ENCODE results near the gene ATP5PD.
A peak's percentile ranks its signal among the peaks of the same experiment; 100 is the strongest.
"Not testable (repeated sequence)": the region's sequence is repeated elsewhere in the genome, so short reads cannot be mapped to it uniquely, and the experiment has no call there.

ATP5PD gene

DNA sequence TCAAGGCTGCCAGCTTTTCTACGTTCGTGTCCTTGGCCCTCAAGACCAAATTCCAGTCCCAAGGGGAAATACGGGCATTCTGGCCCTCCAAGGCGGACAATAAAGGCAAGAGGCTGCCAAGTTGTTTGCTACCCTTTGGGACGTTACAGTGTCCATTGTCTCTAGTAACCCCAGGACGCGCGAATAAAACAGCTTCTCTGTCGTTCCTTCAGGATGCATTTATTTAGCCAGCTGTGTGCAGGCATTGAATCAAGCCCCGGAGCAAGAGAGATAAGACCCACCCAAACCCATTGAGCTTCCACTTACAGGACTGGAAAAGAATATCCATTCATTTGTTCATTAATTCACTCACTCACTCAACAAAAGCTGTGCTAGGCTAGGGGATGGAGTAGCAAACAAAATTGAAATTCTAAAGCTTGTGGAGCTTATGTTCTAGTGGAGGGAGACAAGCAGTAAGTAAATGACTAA is 33.6 kb downstream of the ATP5PD start:
- no peak for DNase-seq

DNA sequence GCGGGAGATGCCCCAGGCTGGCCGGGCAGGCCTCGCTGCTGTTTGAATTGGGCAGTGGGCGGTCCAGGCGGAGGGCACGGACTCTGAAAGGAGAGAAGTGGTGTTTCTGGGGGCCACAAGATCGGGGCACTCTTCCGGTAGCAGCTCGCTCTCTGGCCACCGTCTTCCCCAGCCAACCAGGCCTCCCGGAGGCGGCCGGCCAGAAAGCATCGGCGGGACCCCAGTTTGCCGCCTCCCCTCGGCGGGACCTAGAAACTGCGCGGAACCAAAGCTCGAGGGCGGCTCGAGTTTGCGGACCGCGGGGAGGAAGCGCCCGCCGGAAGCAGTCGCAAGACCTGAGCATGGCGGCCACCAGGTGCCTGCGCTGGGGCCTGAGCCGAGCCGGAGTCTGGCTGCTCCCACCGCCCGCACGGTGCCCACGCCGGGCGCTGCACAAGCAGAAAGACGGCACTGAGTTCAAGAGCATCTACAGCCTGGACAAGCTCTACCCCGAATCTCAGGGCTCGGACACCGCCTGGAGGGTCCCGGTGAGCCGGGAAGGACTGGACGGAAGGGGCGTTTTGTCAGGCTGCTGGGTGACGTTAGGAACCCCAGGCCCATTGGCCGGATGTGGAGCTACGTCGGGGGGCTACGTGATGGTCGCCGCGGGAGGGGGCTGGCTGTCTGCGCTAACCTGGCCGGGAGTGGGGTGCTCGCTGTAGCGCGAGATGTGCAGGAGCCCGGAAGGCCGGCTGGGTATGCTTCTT is 34.2 kb downstream of the ATP5PD start, which contains the start of gene MRPL58:
Gene MRPL58 (plus strand): TSS at position 325 of the 746 bp plus-strand sequence. CDS start 17 bp downstream, at position 342.
- peak; percentile 89 for DNase-seq

DNA sequence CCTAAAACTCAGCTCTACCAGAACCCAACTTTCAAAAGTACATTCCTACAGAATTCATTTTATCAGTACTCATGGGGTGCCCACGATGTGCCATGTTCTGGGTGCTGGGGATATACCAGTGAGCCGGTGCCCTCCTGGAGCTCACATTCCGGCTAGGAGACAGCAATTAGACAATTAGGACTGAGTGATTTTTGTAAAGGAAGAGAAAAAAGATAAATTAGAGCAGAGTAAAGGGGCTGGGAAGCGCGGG is 34.7 kb downstream of the ATP5PD start:
- DNase-seq, result no peak

DNA sequence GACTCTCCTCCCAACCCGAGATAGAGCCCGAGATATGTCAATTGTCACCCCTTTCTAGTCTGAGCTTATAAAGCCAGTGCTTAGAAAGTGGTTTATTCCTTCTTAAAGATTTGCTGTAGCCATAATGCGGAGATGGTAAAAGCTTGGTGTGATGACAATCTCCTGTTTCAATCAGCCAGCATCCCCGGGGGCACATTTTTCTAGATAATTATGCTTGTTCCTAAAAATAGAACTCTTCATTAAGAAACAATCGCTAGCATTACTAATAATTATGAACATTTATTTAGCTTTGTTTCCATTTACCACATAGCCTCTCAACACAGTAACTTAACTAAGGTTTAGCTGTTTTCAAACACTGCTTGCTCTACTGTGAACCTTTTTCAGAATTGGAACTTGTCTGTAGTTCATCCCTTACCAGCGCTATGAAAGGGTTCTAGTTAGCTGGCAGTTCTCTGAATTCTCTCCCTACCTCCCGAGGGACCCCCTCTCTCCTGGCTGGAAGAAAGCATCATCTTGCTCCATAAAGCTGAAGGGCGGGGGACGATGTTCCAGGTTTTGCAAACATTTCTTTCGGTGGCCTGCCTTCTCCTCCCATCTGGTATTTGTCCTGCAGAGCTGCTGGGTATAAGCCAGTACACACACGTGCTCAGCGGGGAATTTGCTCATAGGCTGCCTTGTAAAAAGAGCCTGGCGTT is 35.2 kb downstream of the ATP5PD start:
- DNase-seq, result no peak

DNA sequence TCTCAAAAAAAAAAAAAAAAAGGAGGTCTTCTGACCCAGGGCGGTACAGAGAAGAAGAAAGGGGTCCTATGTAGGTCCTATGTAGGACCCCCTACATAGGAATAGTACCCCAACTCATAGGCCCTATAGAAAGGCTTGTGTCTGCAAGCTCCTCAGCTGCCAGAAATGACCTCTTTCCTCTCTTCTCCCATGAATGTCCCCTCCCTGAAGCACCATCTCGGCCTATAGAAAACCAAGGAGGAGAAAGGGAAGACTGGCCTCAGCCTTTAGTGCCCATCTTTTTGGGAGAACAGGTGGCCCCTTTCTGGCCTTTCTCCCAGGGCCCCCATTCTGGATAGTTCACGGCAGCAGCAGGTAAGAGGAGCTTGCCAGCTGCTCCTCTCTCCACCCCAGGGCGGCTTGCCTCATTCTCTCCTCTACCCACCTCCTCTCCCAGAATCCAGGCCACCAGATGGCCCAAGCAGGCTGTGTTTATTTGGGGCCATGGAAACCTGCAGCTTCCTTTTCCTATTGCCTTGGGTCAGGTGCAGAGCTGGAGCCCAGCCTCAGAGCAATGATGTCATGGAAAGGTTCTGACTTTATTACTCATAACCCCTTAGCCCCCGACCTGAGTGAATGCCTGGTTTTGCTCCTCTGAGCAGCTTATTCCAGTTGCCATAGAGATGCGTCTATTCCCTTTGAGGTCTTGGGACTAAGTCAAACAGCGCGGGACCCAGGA is 35.9 kb downstream of the ATP5PD start:
- peak; percentile 16 for DNase-seq

DNA sequence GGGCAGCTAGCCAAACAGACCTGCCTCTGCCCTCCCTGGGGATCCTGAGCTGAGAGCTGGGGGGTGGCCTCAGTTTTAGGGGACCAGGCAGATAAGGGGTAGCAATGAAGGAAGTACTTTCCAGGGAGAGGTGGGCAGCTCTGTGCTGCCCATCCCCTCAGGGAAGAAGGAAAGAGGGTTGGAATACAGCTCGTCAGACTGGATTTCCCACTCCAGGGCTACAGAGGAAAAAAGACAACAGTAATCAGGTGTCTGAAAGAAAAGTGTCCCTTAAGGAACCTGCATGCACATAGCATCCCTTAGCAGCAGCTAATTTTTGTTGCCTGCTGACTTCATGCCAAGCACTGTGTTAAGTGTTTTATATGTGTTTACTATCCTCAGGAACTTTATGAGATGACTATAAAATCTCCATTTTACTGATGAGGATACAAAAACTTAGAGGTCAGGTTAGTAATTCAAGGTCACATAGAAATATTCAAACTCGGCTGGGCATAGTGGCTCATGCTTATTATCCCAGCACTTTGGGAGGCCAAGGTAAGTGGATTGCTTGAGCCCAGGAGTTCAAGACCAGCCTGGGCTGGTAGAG is 37.5 kb downstream of the ATP5PD start:
- DNase-seq, result no peak

DNA sequence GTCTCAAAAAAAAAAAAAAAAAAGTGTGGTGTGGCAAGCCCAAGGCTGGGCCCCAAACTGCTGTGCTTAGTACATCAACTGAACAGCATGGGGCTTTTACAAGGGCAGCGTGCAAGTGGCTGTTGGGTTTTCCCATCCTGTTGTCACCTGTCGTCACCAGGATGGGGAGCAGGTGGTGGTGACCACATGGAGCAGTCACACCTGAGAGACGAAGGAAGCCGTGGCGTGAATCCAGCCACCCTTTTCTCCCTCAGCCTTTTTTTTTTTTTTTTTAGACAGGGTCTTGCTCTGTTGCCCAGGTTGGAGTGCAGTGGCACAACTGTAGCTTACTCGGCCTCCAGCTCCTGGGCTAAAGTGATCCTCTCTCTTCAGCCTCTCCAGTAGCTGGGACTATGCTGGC is 38.4 kb downstream of the ATP5PD start:
- peak; percentile 15 for DNase-seq

DNA sequence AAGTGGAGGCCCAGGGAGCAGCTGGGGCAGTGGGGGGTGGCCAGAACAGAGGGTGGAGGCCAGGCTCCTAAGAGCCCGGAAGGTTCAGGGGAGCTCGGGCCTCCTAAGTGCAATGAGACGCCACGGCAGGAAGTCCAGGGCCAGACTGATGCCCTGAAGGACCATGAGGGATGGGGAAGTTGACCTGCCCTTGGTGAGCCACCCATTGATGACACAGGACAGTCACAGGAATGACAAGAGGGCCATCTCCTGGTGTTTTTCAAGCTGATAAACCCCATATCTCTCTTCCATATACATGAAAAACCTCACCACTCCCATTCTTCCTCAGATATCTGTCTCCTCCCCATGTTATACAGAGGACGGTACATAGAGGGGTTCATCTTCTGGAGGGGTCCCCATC is 40.1 kb downstream of the ATP5PD start:
- DNase-seq, result no peak

DNA sequence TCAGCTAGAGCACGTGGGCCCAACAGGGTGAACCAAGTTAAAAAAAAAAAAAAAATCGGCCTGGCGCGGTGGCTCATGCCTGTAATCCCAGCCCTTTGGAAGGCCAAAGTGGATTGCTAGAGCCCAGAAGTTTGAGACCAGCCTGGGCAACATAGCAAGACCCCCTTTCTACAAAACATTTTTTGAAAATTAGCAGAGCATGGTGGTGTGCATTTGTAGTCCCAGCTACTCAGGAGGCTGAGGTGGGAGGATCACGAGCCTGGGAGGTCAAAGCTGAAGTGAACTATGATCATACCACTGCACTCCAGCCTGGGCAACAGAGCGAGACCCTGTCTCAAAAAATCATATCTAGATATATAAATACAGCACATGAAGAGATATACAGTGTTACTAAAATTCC is 40.7 kb downstream of the ATP5PD start:
- not testable (repeated sequence) for DNase-seq

DNA sequence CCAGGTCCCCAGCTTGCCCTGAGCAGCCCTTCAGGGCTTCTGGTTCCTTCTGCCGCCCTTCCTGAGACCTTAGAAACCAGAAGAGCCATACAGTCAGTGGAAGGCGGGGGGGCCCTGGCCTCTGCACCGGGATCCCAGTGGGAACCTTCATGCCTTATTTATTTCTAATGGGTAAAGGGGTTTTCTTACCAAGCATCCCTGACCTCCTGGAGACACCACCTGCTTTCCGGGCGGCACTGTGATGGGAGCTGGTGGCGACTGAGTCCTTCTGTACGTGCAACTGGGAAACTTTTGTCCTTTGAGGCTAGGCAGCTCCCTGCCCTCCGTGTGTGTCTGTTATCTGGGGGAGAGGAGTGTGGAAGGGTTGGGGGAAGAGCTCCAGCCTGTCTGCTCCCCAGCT is 41.5 kb downstream of the ATP5PD start:
- DNase-seq, result no peak

DNA sequence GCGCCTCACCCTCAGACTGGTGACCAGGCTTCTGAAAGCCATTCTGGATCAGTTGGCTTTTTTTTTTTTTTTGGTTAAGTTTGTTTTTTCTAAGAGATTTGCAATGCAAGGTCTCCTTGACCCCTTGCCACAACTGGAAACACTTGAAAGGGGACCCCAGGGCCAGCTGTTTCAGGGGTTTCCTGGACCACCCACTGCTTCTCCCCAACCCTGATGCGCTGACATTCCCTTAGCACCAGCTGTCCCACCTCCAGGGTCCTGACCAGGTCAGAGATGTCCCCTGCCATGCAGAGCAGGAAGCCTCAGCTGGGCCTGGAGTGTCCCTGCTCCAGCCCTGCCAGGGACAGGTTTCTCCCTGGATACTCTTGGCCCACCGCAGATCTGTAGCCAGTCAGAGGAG is 42.4 kb downstream of the ATP5PD start:
- no peak for DNase-seq

DNA sequence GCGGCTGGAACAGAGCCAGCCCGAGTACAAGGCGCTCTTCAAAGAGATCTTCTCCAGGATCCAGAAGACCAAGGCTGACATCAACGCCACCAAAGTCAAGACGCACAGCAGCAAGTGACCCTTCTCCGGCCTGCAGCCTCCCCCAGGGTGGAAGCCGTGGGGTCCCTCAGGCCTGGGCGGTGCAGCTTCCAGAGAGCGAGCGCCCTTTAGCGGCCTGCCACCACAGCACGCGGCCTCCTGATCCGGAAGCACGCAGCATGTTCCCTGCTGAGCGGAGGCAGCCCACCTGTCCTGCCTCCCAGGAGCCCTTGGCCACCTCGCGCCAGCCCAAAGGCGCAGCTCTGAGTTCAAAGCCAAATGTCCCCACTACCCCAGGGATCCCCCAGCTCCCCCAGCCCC is 42.8 kb downstream of the ATP5PD start:
- DNase-seq, result no peak

DNA sequence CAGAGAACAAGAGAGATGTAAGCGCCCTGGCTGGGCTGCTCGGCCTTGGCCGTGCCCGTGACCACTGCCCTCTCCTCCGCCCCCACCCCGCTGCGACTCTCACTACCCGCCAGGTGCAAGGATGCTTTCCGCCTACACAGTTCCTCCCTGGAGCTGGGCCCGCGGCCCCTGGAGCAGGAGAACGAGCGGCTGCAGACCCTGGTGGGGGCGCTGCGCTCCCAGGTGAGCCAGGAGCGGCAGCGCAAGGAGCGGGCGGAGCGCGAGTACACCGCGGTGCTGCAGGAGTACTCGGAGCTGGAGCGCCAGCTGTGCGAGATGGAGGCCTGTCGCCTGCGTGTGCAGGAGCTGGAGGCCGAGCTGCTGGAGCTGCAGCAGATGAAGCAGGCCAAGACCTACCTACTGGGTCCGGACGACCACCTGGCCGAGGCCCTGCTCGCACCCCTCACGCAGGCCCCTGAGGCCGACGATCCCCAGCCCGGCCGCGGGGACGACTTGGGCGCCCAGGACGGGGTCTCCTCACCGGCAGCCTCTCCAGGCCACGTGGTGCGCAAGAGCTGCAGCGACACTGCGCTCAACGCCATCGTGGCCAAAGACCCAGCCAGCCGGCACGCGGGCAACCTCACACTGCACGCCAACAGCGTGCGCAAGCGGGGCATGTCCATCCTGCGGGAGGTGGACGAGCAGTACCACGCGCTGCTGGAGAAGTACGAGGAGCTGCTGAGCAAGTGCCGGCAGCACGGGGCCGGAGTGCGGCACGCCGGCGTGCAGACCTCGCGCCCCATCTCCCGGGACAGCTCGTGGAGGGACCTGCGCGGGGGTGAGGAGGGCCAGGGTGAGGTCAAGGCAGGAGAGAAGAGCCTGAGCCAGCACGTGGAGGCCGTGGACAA is 43.5 kb downstream of the ATP5PD start:
- DNase-seq, result no peak

DNA sequence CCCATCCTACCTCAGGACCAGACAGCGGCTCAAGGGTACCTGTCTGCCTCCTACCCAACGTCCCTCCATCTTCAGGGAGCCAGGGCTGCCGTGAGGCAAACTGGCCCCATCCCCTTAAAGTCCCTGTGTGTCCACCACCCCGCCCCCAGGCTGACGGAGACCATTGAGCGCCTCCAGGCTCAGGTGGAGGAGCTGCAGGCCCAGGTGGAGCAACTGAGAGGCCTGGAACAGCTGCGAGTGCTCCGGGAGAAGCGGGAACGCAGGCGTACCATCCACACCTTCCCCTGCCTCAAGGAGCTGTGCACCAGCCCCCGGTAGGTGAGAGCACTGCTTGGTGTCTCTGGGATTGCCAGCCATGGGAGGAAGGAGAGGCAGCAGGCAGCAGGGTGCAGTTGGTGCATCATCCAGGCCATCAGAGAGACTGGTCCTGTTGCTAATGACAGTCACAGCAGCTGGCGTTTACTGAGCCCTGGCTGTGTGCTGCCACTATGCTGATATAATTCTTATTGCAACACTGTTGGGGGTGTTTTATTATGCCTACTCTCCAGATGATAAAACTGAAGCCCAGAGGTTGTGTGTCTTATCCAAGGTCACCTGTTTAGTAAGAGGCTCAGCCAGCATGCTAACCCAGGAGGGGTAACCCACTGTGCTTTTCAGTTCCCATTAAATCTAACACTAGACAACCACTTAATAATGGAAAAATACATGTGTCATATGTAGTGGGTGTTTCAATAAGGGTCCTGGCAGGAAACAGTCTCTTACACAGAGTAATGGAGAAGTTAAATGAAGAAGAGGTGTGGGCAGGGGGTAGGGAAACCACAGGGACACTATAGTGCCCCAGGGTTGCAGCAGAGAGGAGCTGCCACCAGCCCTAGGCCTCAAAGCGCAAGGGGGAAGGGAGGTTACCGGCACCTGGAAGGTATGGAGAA is 44.6 kb downstream of the ATP5PD start:
- no peak for DNase-seq

DNA sequence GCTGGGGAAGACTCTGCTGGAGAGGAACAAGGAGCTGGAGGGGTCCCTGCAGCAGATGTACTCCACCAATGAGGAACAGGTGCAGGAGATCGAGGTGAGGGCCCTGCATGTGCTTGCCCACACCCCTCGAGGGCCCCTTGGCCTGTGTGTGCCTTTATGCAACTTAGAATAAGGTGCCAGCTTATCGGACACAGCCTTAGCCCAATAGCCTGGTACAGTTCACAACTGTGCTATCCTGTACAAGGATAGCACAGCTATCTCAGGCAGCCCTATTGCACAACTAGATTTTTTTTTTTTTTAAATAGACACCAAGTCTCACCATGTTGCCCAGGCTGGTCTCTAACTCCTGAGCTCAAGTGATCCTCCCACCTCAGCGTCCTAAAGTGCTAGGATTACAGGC is 47.2 kb downstream of the ATP5PD start:
- DNase-seq, result no peak

DNA sequence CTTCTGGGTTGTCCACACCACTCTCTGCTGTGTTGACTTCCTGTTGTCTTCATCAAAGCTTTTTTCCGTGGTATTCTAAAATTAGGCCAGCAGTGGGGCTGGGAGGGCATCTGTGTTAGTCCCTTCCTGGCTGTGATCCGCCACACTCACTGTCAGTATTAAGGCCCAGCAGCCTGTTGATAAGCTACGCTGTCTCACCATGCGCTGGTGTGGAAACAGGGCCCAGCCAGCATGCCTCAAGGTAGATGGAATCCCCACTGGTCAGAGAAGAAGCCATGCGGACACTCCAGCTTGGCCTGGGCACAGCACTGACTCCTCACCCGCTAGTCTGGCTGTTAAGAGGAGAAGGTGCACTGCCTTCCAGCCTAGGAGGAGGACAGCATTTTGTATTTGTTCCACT is 48.0 kb downstream of the ATP5PD start:
- DNase-seq, result no peak

DNA sequence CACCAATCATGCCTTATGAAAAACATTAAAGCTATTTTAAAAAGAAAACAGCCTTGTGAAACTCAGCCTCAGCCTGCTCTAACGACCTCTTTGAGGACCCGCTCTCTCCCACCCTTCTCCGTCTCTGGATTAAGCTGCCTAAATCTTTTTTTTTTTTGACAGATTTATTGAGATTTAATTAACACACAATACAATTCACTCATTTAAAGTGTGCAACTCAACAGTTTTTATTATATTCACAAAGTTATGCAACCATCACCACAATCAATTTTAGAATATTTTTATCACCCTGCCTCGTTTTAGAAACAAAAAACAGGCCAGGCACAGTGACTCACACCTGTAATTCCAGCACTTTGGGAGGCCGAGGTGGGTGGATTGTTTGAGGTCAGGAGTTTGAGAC is 50.9 kb downstream of the ATP5PD start:
- no peak for DNase-seq

DNA sequence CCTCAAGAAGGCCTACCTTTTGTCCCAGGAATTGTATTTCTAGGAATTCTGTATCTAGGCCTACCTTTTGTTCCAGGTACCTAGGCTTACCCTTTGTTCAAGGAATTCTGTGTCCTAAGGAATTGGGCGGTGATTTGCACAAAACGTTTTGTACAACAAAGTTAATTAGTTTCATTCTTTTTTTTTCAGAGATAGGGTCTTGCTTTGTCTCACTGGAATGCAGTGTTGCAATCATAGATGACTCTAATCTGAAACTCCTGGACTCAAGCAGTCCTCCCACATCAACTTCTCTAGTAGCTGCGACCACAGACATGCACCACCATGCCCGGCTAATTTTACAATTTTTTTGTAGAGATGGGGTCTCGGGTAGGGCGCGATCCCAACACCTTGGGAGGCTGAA is 52.3 kb downstream of the ATP5PD start:
- no peak for DNase-seq

DNA sequence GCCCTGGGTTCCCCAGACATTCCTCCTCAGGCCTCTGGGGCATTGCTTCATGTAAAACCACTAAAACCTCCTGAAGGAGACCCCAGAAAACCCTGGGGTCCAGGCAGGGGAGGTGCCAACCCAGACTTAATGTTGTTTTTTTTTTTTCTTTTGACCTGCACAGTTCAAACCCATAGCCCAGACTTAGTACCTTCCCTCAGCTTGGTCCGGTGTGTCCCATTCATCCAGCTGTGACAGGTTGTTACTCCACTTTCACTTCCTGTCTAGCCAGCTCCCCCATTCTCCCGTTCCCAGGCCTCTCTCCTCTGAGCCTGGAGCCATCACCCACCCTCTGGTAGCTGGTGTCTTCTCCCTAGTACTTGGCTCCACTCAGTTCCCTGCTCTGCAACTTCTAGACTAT is 54.5 kb downstream of the ATP5PD start:
- no peak for DNase-seq

DNA sequence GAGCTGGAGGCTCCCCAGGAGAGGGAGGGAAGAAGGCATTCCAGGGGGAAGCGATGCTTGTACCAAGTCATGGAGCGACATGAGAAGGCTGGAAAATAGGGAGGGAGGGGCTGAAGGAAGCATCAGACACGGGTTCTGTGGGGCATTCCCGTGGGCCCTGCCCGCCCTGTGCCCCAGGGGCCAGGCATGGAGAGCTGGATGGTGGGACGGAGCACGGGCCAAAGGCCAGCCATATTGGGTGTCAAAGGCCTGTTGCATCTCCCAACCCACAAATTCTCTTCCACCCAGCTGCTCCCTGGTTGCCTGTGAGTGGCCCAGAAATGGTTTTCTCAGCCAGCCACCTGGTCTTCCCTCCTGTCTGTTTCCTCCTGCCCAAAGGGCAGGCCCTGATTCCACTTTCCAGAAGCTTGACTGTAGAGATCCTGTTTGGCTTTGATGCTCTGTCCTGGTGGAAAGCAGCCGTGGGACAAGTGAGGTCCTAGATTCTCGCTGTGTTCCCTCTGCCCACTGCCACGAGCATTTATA is 56.1 kb downstream of the ATP5PD start:
- DNase-seq, result no peak

Measured in RPMI8226 (cell line).